Midbrain (tissue), 1 donor: Measurements from ENCODE around the gene RABAC1.

Source experiments
- DNase-seq: peaks from one replicate; lab custom pipeline; 2025; lab: John Stamatoyannopoulos, UW

RABAC1 gene

GRCh38 chr19:41928754-41929535 is 30.2 kb downstream of the RABAC1 start:
- DNase-seq: no peak

- DNase-seq: no peak
Observed at GRCh38 chr19:41928221-41928683, 30.9 kb downstream of the RABAC1 start, which contains the start of gene ERFL. Gene ERFL, minus strand, starts transcription at chr19:41928449. Its CDS starts 15,530 bp downstream, at chr19:41912919.

GRCh38 chr19:41927497-41928192 is 31.5 kb downstream of the RABAC1 start:
- no peak for DNase-seq

- no peak for DNase-seq
Observed at GRCh38 chr19:41926763-41927496, 32.2 kb downstream of the RABAC1 start.

- DNase-seq: no peak
Observed at GRCh38 chr19:41926028-41926762, 32.9 kb downstream of the RABAC1 start.

GRCh38 chr19:41925208-41926003 is 33.7 kb downstream of the RABAC1 start:
- no peak for DNase-seq

GRCh38 chr19:41924151-41925145 is 34.7 kb downstream of the RABAC1 start:
- no peak for DNase-seq

- no peak for DNase-seq
Observed at GRCh38 chr19:41923045-41923788, 35.9 kb downstream of the RABAC1 start.

- DNase-seq: no peak
Observed at GRCh38 chr19:41922585-41922984, 36.5 kb downstream of the RABAC1 start.

- DNase-seq: no peak
Observed at GRCh38 chr19:41921577-41922576, 37.2 kb downstream of the RABAC1 start.

GRCh38 chr19:41920882-41921576 is 38.1 kb downstream of the RABAC1 start:
- no peak for DNase-seq

GRCh38 chr19:41919948-41920712 is 39.0 kb downstream of the RABAC1 start:
- no peak for DNase-seq

- DNase-seq: no peak
Observed at GRCh38 chr19:41918653-41919244, 40.4 kb downstream of the RABAC1 start.

GRCh38 chr19:41918095-41918494 is 41.0 kb downstream of the RABAC1 start:
- no peak for DNase-seq

- no peak for DNase-seq
Observed at GRCh38 chr19:41917676-41918075, 41.4 kb downstream of the RABAC1 start.
